DMS114 treated with DMSO at 0.1 percent for 48 hours (cell line): ENCODE results near the gene DHX15.
A peak's percentile ranks its signal among the peaks of the same experiment; 100 is the strongest.

Experiments
- DNase-seq: peaks from one replicate; lab custom pipeline; 2025; ENCODE audit not compliant: unreplicated experiment; lab: John Stamatoyannopoulos, UW

Gene DHX15

DNA sequence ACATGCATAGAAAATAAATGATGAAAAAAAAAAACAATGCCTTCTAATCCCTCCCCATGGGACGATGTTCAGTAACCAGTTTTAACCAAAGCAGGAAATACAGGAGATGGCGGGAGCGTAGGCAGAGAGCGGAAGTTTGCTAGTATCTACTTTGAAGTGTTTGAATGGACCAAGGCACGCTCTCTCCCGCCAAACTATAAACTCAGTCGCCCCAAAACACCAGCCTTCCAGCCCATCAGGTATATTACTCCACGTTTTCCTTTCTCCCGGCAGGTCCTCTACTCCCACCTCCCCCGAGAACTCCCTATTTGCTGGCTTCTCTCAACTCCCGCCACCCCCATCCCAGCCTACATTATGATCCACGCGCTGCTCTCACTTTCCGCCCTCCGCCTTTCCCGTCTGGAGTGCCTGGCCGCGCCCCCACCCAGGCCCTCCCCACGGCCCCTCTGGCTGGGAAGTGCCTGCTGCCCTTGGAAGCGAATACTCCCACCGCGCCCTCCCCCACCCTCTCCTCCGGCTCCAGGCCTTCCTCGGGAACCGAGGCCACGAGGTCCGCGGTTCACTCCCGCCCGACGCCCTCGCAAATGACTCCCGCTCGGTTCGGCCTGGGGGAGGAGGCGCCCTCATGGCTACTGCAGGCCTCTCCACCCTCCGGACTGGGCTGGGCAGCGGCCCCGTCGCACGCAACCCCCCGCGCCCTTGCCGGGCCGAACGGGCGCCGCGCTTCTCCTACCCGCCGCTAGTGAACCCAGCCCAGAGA is 723 bp downstream of the DHX15 start:
- DNase-seq = peak; percentile 44

DNA sequence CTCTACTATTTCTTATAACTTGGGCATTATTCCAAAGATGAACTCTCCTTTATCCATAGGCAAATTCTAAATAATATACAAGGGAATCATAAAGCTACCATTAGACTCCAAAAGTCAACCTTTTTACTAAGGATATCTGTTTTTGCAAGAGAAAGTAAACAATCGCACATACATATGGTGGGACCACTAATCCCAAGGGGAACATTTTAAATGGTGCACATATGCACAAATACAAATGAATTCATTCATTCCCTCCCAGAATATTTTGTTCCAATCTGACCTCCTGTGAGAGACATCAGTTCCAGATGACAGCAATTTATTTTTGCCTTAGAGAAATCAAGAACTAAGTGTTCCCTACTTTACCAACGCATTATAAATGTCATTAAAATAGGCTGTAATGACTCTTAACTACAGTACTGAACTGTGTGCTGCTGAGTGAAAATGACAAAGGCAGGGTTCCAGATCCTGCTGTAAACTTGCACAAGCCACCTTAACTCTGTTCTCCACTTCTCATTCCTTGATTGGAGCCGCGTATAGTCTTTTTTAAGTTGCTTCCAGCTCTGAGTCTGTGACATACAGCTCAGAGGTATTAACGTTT is 2.0 kb downstream of the DHX15 start:
- DNase-seq = no peak

DNA sequence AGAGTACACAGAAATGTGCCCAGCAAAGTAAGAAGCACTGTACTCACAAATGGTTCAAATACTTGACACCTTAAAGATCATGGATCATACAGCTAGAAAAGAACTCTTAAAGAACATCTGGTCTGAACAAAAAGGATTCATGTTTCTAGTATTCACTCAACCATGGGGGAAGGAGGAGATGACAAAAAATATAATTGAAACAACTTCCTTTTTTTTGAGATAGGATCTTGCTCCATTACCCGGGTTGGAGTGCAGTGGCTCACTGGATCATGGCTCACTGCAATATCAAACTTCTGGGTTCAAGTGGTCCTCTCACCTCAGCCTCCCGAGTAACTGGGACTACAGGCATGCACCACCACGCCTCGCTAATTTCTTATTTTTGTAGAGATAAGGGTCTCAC is 6.0 kb downstream of the DHX15 start:
- no peak for DNase-seq

DNA sequence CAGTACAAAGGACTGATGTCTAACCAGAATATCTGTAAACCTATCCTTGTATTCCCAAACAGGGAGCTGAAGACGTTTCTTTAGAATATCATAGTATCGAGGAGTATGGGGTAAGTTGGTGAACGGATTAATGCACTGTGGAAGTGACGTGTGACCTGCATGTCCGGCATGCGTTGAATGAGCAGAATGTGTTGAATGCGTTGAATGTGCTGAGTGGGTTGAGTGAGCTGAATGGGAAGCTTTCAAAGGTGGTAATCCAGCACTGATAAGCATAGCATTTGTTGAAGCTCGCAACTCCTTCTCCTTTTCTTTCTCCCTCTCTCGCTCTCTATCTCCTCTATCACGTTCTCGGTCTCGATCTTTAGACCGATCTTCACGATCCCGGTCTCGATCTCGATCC is 8.1 kb downstream of the DHX15 start:
- DNase-seq = no peak

DNA sequence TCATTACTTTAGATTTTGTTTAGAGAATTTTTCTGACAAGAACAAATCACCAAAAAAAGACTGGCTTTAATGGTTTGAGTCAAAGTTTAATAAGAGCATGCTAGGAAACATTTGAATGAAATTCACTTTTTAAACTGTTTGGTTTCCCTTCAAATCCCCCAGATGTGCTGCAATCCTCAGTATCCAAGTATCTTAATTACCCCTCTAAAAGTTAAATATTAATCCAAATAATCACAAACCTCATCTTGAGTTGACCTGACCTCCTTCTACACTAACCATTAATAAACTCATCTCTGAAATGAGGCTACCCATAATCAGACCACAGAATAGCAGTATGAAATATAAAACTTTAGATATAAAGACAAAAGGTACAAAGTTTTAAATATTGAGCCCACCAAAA is 10.1 kb downstream of the DHX15 start:
- DNase-seq = no peak

DNA sequence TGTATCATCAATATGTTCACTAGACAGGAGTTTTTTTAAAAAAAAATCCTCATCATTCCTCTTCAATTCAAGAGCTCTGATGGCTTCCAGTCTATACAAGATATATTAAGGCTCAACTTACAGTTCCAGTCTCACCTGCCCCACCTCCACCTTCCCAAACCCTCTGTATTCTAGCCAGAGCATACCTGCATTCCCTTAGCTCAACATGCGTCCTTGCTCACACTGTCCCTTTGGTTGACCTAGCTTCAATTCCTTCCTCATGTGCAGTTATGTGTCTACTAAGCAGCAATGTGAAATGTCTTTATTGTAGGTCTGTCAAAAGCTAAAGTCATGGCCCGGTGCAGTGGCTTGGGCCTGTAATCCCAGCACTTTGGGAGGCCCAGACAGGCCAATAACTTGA is 10.8 kb downstream of the DHX15 start:
- no peak for DNase-seq

DNA sequence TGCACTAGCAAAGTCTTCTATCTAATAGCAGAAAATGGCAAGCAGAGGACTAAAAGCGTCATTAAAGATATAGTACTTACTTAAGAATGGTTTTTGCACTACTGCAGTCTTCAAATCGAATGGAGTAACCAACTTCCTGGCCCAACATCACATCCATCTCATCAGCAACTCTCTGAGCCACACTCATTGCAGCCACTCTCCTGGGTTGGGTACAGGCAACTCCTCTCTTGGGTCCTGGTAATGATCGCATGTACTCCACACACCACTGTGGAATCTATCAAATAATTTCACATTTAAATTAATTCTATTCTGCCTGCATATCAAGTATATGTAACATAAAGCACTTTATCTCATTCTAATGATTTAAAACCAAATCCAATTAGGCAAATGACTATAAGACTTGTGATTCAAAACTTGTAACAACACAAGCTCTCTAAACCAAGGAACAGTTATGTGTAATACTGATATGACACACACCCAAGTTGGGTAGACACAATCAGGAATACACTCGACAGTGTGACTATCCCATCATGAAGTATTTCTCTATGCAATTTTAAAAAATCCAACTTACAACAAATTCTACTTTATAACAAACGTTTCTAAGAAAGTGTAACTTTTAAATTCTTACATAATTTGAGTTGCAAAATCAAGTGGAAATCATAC is 13.6 kb downstream of the DHX15 start:
- no peak for DNase-seq

DNA sequence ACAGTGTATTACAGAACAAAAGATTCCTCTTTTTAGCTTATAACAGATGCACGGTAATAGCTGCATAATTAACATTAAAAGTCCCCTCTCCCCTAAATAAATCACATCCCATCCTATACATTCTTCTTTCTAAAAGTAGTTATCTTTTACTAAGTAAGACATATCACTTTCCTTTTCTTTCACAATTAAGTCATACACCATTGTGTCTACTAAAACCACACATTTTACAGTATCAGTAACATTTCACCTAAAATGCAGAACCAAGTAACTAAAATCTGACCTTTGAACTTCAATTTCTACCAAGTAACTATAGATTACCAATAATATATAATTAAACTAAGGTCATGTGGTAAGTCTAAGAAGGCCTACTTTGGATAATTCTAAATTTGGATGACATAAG is 14.2 kb downstream of the DHX15 start:
- no peak for DNase-seq

DNA sequence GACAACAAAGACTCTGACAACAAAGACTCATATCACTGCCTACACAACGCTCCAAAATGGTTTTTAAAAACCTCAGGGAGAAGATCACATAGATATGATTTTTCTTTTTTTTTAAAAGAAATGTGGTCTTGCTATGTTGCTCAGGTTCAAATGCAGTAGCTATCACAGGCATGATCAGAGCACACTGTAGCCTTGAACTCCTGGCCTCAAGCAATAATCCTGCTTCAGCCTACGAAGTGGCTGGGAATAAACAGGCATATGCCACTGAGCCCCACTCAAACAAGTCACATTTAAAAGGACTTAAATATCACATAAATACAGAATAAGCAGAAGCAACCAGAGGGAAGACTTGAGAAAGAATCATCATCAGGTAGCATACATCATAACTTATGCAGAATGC is 14.7 kb downstream of the DHX15 start:
- DNase-seq = no peak

DNA sequence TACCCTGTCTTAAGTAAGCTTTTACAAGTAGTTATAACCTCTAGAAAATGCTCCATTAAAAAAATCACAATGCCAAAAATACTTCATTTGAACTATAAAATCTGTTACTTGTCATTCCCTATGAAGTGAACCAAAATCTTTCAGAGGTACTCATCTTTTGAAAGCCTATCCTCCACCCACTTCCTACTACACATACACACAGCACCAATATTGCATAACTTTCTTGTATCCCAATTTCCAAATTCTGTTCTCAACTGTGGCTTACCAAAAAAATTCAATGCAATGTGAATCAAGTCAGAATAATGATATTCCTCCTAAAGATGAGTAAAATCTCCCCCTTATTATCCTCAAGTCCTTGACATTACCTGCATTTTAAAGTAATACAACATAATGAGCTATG is 15.9 kb downstream of the DHX15 start:
- no peak for DNase-seq

DNA sequence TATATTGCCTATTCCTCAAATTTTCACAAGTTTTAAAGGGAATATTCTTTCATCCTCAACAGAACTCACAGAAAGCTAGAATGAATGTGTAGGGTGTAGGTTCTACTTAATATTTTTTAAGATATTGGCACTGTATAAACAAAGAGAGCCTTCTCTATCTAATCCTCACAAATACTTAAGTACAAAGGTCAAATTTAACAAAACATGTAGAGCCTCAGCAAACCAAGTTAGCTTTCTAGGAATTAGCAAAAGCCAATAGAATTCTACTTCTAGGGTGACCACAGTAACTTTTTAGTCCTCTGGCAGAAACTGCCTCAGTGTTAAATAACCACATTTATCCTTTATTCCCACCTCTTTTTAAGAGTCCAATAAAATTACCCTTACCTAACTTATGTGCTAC is 19.3 kb downstream of the DHX15 start:
- no peak for DNase-seq

DNA sequence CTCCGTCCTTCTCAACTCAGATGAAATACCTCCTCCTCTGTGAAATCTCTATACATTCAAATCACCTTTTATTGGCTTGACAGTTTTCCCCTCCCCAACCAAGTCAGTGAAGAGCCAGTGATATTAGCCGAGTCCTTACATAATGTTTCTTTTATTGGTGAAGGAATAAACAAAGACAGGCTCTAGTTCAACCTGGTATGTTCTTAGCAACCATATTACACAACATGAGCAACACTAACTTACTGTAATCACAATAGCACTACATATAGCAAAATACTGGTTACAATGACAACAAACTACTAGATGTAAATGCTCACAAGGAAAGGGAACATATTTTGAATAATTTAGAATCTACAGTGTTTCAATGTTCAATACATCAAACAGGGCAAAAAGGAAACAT is 19.9 kb downstream of the DHX15 start:
- no peak for DNase-seq

DNA sequence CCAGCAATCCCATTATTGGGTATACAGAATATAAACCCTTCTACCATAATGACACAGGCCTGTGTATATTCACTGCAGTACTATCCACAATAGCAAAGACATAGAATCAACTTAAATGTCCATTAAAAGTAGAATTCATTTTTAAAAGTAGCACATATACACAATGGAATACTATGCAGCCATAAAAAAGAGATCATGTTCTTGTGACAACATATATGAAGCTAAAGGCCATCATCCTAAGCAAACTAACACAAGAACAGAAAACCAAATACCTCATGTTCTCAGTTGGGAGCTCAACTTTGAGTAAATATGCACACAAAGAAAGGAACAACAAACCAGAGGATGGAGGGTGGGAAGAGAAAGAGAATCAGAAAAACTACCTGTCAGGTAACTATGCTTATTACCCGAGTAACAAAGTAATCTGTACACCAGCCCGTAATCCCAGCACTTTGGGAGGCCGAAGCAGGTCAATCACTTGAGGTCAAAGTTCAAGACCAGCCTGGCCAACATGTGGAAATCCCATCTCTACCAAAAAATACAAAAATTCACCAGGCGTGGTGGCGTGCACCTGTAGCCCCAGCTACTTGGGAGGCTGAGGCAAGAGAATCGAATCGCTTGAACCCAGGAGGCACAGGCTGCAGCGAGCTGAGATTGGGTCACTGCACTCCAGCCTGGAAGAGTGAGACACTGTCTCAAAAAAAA is 22.8 kb downstream of the DHX15 start:
- DNase-seq = no peak

DNA sequence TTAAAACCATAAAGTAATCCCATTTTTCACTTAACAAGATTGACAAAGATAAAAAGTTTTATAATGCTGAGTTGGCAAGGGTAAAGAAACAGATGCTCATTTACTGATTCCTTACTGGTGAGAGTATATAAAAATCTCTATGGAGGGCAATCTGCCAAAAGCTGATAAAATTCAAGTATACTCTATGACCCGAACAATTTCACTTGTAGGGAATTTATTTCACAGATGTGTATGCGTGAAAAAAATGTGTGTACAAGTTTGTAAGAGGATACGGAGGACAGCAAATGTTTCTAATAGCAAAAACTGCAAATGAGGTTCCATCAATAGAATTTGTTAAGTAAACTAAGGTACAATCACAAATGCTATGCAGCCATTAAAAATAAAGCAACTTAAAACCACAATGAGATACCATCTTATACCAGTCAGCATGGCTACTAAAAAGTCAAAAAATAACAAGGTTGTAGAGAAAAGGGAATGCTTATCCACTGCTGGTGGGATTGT is 23.4 kb downstream of the DHX15 start:
- no peak for DNase-seq

DNA sequence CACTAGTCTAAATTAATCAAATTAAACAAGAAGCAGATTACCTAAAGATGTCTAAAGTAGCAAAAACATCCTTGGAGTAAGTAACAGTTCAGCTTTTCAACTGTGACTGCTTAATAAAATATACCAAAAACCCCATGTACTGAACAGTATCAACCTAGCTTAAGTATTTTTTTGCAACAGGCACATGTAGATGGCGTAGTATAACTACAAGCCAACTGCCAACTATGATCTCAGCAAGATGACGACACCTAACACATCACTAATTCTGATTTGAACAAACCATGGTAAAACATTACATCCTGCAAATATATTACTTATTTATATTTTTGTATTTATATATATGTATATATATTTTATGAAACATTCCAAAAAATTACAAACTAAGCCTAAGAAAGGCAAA is 24.5 kb downstream of the DHX15 start:
- no peak for DNase-seq

DNA sequence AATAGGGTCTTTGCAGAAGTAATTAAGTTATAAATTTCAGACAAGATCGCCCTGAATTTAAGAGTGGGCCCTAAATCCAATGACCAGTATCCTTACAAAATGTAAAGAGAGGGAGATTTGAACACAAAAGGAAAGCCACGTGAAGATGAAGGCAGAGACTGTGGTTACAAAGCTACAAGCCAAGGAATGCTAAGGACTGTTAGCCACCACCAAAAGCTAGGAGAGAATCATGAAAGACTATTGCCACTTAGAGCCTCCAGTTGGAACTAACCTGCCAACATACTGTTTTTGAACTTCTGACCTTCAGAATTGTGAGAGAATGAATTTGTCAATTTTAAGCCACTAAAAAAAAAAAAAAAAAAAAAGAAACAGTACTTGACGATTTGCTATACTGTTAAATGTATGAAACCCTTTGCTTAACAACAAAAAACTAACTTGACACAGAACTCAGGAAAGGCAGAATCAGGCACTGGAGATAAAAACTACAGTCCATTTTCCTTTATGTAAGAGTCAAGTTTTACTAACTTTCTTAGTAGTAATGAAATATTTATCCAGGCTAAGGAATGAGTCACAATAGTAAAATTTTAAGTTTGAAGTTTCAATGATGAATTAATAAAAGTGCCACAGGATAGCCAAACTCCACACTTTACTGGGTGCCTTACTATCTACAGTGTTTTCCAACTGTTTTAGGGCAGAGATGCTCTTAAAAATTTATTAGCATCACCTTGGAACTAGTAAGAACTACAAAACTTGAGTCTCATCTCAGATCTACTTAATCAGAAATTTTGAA is 25.1 kb downstream of the DHX15 start:
- DNase-seq = no peak

DNA sequence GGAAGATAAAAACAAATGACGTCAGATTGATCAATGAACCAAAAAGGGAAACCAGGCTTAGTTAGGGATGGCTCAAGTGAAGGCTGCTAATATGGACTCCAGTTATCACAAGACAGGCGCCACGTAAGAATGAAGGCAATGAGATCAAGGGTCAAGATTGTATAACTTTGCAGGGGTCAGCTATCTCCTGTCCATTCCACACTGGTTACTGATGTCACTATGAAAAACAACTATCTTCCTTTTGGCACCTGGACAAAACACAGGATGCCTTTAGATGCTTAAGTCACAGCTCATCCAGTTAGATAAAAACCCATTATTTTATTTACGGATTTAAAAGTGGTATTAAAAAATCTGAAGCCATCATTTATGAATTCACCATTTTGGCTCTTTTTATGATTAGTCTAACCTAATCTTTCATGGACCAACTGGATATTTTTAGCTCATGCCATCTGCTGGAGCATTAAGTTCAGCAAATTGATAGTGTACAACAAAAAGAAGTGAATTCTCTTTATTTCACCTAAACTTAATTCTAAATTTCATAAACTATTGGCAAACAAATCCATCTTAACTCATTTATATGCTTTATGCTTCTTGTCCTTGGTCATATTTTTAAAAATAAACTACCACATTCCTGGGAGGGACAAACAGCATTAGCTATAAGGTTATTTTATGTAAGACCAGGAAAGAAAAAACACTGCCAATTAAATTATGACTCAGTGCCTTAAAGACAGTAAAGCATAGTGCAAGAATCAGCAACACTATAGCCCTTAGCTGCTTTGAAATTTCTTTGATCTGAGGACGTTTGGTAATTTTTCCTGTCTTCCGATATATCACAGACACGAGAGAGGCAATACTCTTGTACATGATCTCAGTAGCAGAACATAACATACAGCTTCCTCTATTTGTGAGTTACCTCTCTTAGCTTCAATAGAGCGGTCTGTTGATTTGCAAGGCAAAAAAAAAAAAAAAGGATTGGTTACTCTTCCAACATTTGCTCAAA is 27.0 kb downstream of the DHX15 start:
- DNase-seq = no peak

DNA sequence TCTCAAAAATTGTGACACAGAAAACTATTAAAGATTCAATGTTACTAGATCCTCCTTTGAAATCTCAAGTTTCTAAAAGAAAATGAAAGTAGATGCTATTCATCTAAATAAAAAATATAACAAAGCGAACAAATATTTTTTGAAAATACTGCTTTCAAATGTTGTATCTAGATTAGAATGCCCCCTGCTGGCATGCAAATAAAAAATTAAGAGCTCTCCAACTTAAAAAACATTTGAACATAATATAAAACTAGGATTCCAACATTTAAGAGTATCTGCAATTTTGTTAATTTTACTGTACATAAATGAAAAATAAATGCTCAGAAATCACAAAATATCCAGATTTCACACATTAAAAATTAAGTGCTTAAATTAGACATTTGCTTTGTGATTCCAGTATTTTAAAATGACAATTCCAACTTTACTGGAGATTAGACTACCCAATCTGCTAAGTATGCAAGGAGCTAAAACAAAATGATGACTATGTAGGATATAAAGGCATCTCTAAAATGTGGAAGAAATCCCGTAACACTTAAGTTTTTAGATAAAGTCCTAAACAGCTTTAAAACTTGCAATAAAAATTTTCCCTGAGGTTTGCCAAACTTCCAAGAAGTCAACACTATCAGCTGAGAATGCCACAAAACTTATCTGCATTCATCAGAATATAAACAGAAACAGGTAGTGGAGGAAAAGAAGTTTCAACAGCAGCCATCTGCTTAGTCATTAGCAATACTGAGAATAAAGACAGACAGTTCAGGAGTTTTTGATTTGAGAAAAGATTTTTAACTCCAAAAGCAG is 32.7 kb downstream of the DHX15 start:
- DNase-seq = no peak
